Eye (tissue), 1 donor: ENCODE results near the gene ZNF813.
"Not testable (repeated sequence)": the region's sequence is repeated elsewhere in the genome, so short reads cannot be mapped to it uniquely, and the experiment has no call there.

Experiments used
- DNase-seq: peaks from one replicate; pipeline ENCODE4 v3.0.0-alpha.2; 2015

The ZNF813 gene

DNA sequence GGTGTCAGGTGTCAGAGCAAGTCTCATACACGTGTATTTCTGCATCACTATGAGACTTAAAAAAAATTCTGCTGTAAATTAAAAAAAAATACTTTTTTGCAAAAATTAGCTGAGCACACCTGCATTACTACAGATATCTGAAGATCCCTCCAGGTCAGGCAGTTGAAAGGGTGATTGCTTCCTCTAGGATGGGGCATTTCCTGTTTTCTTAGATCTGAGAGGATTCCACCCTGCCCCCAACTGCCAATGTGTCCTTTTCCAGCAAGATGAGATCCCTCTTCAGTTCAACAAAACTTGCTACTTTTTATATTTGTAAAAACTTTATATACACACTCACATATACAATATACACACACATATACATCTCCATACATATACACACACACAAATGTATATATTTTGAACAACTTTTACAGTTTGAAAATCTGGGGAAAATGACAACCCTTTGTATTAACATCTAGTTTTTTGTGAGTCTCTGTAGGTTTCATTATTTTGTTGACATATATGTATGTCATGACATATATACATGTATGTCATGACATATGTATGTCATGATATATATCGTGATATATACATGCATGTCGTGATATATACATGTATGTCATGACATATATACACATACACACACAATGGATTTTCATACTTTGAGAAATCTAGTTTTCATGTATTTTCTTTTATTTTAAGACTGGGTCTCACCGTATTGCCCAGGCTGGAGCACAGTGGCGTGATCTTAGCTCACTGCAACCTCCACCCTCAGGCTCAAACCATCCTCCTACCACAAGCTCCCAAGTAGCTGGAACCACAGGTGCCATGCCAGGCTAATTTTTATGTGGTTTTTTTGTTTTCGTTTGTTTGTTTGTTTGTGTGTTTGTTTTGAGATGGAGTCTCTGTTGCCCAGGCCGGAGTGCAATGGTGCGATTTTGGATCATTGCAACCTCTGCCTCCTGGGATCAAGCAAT, 17.8 kb downstream of the ZNF813 start:
- peak; percentile 20 for DNase-seq

DNA sequence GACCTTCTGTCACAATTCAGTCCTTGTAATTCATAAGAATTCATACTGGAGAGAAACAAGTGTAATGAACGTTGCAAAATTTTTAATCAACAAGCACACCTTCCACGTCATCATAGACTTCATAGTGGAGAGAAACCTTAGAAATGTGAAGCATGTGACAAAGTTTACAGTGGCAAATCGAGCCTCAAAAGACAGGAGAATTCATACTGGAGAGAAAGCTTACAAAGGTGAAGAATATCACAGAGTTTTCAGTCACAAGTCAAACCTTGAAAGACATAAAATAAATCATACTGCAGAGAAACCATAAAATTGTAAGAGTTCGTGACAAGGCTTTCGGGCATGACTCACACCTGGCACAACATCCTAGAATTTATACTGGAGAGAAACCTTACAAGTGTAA, 24.6 kb downstream of the ZNF813 start:
- no peak for DNase-seq

DNA sequence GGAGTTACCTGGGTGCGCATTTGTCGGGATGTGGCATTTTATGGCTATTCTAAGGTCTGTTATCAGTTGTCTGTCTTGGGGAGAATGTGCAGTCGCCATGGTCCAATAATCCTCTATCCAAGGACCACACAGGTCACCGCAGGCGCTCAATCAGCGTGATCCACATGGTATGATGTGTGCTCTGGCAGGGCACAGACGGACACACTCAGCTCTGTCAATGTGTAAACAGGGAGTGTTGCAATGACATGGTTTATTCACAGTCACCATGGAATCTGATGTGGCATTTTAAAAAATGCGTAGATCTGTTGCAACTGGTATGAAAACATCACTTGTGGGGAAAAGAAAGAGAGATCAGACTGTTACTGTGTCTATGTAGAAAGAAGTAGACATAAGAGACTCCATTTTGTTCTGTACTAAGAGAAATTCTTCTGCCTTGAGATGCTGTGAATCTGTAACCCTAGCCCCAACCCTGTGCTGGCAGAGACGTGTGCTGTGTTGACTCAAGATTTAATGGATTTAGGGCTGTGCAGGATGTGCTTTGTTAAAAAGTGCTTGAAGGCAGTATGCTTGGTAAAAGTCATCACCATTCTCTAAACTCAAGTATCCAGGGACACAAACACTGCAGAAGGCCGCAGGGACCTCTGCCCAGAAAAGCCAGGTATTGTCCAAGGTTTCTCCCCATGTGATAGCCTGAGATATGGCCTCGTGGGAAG, 29.9 kb downstream of the ZNF813 start:
- DNase-seq: not testable (repeated sequence)

DNA sequence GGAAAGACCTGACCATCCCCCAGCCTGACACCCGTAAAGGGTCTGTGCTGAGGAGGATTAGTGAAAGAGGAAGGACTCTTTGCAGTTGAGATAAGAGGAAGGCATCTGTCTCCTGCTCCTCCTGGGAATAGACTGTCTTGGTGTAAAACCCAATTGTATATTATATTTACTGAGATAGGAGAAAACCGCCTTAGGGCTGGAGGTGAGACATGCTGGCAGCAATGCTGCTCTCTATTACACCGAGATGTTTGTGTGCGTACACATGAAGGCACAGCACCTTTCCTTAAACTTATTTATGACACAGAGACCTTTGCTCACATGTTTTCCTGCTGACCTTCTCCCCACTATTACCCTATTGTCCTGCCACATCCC, 30.5 kb downstream of the ZNF813 start:
- DNase-seq: not testable (repeated sequence)

DNA sequence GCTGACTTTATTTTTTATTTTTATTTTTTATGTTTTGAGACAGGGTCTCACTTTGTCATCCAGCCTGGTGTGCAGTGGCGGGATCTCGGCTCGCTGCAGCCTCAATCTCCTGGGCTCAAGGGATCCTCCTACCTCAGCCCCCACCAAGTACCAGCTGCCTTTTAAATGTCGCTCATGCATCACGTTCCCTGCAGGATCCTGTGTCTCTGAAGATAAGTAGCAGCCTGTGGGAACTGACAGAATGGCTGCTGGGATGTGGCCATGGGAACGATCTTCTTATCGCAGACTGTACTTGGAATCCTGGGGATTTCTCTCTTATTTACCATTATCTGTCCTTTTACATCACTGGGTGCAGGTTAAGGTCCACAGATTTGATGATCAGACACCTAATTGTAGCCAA, 35.6 kb downstream of the ZNF813 start:
- DNase-seq: peak; percentile 64

DNA sequence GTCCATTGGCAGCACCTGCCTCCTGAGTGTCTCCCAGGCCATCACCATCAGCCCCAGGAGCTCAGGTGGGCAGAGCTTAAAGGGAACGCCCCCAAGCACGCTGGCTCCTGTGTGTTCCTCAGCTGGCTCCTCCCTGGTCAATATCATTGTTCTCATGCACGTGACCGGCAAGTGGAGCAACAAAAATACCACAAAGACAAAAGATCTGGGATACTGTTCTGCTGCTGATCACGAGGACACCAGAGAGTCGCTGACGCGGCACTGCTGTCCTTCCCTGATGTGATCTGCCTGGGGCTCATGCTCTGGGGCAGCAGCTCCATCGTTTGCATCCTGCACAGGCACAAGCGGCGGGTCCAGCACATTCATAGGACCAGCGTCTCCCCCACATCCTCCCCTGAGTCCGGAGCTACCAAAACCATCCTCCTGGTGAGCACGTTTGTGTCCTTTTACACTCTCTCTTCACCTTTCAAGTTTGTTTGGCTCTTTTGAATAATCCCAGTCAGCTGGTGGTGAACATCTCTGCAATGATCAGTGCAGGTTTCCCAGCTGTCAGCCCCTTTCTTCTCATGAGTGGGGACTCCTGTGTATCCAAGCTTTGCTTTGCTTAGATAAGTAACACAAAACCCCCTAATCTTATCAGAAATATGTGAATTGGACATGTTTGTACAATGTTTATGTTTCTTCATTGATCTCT, 36.3 kb downstream of the ZNF813 start:
- DNase-seq: peak; percentile 70

DNA sequence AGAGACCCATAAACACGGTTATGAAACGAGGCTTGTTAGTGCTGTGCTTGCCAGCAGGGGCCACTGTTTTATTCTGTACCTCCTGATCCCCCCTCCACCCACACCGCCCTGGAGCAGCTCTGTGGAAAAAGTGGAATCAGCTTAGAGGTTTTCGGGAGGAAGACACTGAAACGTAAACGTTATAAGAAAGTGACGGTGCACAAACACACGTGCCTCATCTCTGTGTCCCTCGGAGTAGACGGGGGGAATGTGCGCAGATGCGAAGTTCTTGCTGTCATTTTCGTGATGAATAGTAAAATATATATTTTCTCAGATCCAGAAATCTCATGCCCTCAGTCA, 36.8 kb downstream of the ZNF813 start:
- DNase-seq: peak; percentile 79

DNA sequence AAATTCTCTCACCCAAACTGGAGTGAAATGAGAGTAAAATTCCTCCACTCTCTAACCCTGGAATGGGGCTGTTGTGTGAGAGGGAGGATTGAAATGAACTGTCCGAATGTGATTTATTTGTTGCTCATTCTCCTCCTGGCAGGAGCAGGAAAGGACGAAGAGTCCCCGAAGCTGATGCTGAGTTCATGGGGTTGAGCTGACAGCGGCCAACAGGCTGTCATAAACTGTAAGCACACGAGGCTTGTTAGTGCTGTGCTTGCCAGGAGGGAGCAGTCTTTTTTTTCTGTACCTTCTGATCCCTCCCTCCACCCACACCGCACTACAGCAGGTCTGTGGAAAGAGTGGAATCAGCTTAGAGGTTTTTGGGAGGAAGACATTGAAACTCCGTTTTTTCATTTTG, 37.4 kb downstream of the ZNF813 start:
- DNase-seq: peak; percentile 30

DNA sequence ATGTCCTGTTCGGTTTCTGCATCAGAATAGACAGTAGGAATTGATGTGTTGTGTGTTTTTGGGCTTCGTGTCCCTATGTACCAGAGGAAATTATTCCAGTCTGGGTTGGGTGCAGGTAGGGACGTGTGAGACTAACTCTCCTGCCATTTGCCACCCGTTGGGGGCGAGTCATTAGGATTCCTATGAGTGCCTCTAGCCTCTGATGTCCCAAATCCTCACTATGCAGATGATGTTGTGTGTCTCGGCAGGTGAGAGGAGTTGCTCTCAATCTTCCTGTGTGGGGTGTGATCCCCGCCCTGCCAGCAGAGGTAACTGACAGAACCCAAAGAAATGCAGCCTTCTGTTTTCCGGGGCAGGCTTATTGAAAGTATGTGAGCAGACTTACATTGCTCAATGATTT, 39.2 kb downstream of the ZNF813 start:
- no peak for DNase-seq

DNA sequence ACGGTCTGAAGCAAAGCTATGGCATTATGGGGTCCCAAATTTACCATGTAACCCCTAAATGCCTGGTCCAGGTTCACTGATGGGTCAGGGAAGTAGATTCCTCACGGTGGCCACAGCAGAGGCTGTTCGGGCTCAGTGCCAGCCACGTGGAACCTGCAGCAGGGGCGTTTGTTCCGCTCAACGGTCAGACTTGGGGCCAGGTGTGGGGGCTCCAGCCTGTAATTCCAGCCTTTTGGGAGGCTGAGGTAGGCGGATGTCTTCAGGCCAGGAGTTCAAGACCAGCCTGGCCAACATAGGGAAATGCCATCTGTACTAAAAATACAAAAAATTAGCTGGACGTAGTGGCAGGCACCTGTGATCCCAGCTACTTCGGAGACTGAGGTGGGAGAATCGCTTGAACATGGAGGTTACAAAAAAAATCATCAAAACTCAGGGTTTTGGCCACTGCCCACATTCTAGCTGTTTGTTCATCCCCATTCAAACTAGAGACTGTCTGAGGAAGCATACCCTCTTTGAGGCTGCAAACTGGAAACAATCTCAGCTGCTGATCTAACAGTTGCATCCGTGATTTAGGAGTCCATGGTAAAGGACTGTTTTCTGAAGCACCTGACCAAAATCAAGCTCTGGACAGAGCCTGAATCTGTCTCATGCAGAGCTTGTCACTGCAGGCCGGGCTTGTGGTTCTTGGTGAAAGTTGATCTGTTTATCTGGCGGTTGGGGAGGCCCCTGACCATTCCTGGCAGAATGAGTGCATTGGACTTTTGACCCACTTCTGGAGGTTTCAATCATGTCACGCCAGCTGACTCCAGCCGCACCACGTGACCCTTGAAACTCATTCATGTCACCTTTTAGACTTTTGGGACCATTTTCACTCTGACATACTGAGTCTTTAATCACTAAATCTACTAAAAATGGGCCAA, 40.2 kb downstream of the ZNF813 start:
- peak; percentile 54 for DNase-seq

DNA sequence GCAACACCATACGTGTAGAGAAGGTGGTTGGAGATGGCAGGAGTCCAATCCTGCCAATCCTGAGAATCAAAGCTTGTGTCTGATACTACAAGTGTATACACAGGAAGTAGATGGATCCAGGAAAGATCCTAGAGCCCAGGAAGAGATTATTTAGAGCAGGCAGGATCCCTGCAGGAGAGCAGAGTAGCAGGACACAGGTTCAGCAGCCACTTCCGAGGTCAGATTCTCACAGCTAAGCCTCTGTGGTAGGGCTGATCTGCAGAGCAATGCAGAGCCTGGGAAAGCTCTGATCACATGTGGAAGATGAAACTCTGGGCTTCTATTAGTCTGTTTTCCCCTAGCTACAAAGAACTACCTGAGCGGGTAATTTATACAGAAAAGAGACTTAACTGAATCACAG, 41.9 kb downstream of the ZNF813 start:
- DNase-seq: no peak

DNA sequence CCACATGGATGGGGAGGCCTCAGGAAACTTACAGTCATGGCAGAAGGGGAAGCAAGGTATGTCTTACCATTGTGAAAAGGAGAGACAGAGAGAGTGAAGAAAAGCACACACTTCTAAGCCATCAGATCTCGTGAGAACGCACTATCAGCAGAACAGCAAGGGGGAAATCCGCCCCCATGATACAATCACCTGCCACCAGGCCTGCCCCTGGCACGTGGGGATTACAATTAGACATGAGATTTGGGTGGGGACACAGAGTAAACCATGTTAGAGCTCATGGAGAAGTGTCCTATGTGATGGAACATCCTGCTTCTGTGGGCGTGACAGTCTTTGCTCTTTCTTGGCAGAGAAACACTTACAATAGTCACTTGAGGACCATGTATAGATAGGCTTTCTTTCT, 42.3 kb downstream of the ZNF813 start:
- no peak for DNase-seq

DNA sequence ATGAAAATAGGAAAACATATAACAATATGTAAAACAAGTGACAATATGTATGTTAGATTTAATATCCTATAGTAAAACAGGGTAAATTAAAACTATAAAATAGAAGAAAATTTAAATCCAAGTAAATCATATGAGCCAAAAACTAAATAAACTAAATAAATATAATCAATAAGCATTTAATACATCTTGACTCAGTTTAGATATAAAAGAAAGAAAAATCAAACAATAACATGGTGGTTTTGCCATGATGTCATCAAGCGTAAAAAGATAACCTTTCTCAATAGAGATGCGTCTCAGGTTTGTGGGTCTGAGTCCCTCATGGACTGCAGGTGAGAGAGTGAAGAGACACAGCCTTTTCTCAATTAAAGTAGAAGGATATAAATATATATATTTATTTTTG, 43.8 kb downstream of the ZNF813 start:
- DNase-seq: no peak

DNA sequence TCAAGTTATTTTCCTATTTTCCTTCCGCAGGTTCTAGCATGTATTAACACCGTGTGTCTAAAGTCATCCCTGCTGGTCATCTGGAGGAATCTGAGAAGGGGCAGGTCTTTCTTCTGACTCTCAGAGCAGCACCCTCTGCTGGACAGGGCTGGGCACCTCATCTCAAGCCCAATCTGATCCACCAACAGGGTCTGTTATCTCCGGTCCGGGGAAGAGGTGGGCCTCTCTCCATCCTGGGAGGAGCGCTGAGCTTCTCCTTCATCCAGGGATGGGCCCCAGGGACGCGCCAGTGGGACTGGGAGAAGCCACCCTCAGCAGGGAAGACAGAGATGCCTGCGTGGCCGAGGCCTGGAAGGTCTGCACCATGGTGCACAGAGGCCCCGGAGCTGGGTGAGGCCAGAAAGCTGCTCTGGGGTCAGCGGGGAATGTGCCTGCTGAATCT, 44.4 kb downstream of the ZNF813 start:
- DNase-seq: peak; percentile 81

DNA sequence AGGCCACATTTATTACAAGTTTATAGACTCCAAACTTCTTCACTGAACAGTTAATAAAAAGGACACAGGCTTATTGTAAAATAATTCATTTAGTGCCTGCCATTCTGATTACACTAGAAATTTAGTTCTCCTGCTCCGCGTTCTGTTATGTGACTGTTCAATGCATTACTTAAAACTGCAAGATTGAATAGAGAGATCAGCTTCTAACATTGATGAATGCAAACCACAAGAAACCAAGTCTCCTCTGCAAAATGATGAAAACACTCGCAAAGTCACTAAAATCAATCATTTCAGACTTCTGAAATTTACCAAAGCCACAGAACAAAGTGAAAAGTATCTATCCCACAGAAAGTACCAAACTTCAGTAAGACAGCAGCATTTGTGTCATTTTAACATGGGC, 47.5 kb downstream of the ZNF813 start:
- not testable (repeated sequence) for DNase-seq

DNA sequence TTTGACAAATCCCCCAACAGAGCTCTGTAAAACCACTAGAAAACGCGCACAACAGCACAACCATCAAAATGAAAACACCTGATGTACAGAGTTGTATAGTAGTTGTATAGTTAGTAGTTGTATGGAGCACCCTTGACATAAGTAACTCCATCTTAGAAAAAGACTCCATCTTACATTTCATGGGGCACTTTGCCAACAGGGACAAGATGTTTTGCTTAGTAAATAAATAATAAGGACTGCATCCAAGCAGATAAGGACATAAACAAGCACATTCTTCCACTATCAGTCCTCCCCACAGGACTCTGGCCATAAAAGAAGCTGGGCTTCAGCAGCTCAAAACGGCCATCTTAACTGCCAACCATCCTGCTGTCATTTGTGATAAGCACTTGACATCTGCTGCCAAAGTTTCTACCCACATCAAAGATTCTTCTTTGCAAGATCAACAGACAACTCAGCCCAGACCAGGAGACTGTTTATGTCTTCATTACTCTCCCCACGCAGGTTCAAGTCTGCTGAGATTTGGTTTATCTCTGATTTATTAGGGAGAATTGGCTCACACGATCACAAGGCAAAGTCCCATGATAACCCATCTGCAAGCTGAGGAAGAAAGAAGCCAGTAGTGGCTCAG, 49.7 kb downstream of the ZNF813 start:
- no peak for DNase-seq

DNA sequence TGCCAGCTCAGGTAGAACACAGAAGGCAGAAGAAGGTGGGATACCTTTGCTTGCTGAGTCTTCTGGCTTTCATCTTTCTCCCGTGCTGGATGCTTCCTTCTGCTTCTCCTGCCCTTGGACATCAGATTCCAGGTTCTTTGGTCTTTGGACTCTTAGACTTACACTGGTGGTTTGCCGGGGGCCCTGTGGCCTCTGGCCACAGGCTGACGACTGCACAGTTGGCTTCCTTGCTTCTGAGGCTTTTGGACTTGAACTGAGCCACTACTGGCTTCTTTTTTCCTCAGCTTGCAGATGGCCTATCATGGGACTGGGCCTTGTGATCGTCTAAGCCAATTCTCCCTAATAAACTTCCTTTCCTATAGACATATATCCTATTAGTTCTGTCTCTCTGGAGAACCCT, 50.6 kb downstream of the ZNF813 start:
- no peak for DNase-seq

DNA sequence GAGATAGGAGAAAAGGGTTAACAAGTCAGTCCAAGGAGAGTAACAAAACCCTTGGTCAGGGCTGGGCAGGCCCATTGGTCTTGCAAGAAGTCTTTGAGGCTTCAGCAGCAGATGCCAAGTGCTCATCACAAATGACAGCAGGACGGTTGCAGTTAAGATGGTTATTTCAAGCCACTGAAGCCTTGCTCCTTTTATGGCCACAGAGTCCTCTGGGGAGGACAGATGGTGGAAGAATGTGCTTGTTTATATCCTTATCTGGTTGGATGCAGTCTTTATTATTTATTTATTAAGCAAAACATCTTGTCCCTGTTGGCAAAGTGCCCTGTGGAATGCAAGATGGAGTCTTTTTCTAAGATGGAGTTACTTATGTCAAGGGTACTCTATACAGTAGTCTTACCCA, 51.2 kb downstream of the ZNF813 start:
- DNase-seq: no peak

DNA sequence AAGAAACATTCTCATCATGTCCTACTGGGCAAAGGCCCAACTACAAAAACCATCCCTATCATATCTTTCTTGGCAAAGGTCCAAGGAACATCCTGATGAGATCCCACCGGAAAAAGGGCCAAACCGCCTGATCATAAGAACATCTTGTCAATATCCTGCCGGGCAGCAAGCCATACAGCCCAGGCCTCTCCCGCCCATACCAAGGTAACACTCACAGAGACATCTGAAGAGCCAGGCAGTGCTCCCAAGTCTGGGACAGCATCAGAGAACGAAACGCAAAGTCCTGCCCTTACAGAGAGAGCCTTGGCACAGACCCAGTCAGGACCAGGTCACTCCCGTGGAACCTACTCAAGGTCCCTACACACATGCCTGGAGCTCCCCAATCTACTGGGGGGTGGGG, 51.9 kb downstream of the ZNF813 start:
- no peak for DNase-seq

DNA sequence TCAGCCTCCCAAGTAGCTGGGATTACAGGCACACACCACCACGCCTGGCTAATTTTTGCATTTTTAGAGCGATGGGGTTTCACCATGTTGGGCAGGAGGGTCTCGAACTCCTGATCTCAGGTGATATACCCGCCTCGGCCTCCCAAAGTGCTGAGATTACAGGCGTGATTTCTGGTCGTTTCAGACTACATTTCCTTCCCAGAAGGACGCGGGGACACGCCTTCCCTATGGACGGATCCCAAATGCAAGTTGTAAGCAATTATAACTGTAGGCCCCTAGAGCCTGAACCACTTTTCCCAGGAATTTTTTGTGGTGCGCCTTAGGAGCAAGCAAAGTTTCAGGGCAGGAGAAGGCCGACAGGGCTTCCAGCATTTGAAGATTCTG, 52.6 kb downstream of the ZNF813 start:
- DNase-seq: no peak

DNA sequence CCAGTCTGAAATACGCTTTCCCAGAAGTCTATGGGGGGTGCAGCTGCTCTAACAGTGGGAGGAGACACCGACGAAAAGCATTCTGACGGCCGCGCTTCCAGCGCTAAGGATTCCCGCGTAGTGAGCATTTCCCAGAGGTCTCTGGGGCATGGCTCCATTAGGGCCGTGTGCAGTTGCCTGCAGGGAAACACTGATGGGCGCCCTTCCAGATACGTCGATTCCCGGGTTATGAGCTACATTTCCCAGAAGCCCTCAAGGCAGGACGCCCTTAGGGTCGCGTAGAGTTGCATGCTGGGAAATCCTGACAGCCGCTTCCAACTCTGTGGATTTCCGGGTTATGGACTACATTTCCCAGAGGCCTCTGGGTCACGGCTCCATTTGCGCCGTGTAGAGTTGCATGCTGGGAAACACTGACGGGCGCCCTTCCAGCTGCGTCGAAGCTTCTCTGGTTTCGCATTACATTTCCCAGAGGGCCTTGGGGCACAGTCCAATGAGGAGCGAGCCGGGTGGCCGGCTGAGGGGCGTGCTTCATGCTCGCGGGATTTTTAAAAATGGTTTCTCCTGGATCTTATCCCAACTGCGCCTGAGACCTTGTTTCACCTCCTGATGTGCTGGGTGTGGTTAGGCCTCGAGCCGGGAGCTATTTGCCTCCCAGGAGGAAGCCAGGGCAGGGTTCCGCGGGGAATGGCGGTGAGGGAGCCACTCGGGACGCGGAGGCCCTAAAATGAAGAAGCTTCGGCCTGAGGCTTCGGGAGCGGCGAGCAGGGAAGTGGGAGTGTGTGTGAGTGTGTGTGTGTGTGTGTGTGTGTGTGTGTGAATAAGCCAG, 53.2 kb downstream of the ZNF813 start:
- peak; percentile 100 for DNase-seq
